GM12891 (cell line): ENCODE data around the gene TEC.
A peak's percentile ranks its signal among the peaks of the same experiment; 100 is the strongest.

Experiments
- DNase-seq: peaks from one replicate; pipeline ENCODE4 v3.0.0; 2011; ENCODE audit warnings: low spot score; ENCODE audit not compliant: insufficient read length
- FAIRE-seq: peaks from 2 replicates; lab custom pipeline; 2011; peaks lifted over from hg19 to GRCh38; lab: Jason Lieb, UNC
- PAX5 ChIP-seq: IDR thresholded peaks from 2 replicates; pipeline ENCODE4 v1.6.1; 2011; ENCODE audit warnings: low read length, moderate library complexity, mild to moderate bottlenecking; ENCODE audit not compliant: insufficient read depth, severe bottlenecking
- POLR2A ChIP-seq: IDR thresholded peaks from 2 replicates; pipeline ENCODE4 v1.6.1; 2011; ENCODE audit warnings: low read depth, low read length, control low read depth
- POLR2AphosphoS5 ChIP-seq: IDR thresholded peaks from 2 replicates; pipeline ENCODE4 v1.6.1; 2011; ENCODE audit warnings: low read depth, low read length, control low read depth
- POU2F2 ChIP-seq: IDR thresholded peaks from 2 replicates; pipeline ENCODE4 v1.6.1; 2011; ENCODE audit warnings: low read depth, mild to moderate bottlenecking, control low read depth, low read length, moderate library complexity
- SPI1 ChIP-seq: IDR thresholded peaks from 2 replicates; pipeline ENCODE4 v1.6.1; 2011; ENCODE audit warnings: low read depth, low read length, control low read depth
- TAF1 ChIP-seq: IDR thresholded peaks from 2 replicates; pipeline ENCODE4 v1.6.1; 2011; ENCODE audit warnings: low read depth, low read length, control low read depth

TEC gene

DNA sequence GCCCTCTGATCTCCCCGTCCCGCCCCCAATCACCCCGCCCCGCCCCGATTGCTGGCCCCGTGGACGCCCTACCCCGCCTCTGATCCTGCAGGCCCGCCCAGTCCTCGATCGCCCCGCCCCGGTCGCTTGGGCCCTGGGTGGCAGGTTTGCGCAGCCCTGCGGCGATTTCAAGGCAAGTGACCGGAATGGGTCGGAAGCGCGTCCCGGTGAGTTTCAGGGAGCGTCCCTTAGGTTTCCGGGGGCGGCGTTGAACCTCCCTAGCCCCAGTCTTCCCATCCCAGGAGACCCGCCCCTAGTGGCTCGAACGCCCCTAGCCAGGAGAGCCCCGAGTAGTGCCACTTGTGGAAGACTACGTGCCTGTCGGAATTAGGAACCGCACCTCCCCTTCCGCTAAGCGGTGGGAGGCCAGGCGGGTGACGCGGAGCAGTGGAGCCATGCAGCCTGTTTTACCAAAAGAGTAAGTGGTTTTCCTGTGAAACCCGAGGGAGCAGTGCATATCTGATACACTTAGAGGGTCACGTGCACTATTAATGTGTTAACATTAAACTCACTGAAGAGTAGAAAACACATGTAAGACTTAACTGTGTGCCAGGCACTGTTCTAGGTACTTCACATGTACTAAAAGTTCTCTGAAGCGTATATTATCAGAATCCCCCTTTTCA lies 354 bp upstream of the TEC start:
- peak; percentile 89 for DNase-seq
- peak; percentile 96 for FAIRE-seq

GRCh38 chr4:48267574-48267973 lies 2.1 kb downstream of the TEC start:
- DNase-seq, result no peak

More for the DNA sequence above, 354 bp upstream of the TEC start:
- TF ChIP-seq TAF1 (no peak; the same call in none of the 2 replicates), POLR2AphosphoS5 (no peak; the same call in 1 of the 2 replicates), POLR2A (no peak; the same call in 1 of the 2 replicates), POU2F2 (peak; percentile 87), PAX5 (no peak)

DNA sequence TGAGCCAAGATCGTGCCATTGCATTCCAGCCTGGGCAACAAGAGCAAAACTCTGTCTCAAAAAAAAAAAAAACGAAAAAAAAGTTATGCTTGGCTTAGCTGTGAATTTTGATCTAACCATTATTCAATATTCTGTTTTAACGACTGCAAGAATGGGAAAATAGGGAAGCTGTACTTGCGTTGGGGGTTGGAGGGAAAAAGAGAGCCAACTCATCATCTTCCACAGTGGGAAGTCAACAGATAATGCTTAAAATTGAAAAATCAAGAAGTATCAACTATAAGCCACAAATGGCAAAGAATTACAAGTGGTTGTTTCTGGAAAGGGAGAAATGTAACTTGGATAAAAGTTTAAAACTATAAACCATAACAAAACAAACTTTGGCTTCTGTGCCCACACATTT lies 2.9 kb downstream of the TEC start:
- TF ChIP-seq PAX5, result no peak
- TF ChIP-seq TAF1, result no peak
- no peak for TF ChIP-seq POLR2A
- no peak for TF ChIP-seq POLR2AphosphoS5
- no peak for TF ChIP-seq SPI1
- TF ChIP-seq POU2F2, result no peak
- no peak for FAIRE-seq
- no peak for DNase-seq

More at GRCh38 chr4:48267574-48267973, 2.1 kb downstream of the TEC start:
- FAIRE-seq, result no peak
- TF ChIP-seq SPI1, result no peak
- no peak for TF ChIP-seq POLR2A
- TF ChIP-seq POLR2AphosphoS5, result no peak

- FAIRE-seq (peak; percentile 72), DNase-seq (no peak)
- TF ChIP-seq POLR2A (no peak), POLR2AphosphoS5 (no peak), POU2F2 (no peak), SPI1 (no peak), PAX5 (no peak), TAF1 (no peak)
These were observed 6.7 kb downstream of the TEC start for GRCh38 chr4:48262926-48263325.

GRCh38 chr4:48262484-48262883 lies 7.2 kb downstream of the TEC start:
- no peak for TF ChIP-seq POU2F2
- no peak for TF ChIP-seq TAF1
- no peak for TF ChIP-seq PAX5
- TF ChIP-seq POLR2A, result no peak
- TF ChIP-seq SPI1, result no peak
- TF ChIP-seq POLR2AphosphoS5, result no peak
- DNase-seq (no peak), FAIRE-seq (no peak)

- DNase-seq (no peak), FAIRE-seq (peak; percentile 64)
- TF ChIP-seq SPI1 (no peak), POU2F2 (no peak), TAF1 (no peak), PAX5 (no peak), POLR2AphosphoS5 (no peak), POLR2A (no peak)
These were observed 8.4 kb downstream of the TEC start for GRCh38 chr4:48261281-48261680.

GRCh38 chr4:48259748-48260147 lies 9.9 kb downstream of the TEC start:
- TF ChIP-seq SPI1 (no peak), POLR2AphosphoS5 (no peak), POLR2A (no peak), TAF1 (no peak)
- FAIRE-seq (peak; percentile 45), DNase-seq (no peak)

GRCh38 chr4:48258845-48259397 lies 10.7 kb downstream of the TEC start:
- DNase-seq (no peak), FAIRE-seq (no peak)
- TF ChIP-seq POLR2AphosphoS5 (no peak), SPI1 (no peak), PAX5 (no peak), POU2F2 (no peak), POLR2A (no peak), TAF1 (no peak)

- no peak for DNase-seq
- peak; percentile 76 for FAIRE-seq
- TF ChIP-seq POLR2A, result no peak
- TF ChIP-seq TAF1, result no peak
- TF ChIP-seq POU2F2, result no peak
- no peak for TF ChIP-seq SPI1
- TF ChIP-seq POLR2AphosphoS5, result no peak
- TF ChIP-seq PAX5, result no peak
These were observed 13.7 kb downstream of the TEC start for GRCh38 chr4:48255959-48256342.

DNA sequence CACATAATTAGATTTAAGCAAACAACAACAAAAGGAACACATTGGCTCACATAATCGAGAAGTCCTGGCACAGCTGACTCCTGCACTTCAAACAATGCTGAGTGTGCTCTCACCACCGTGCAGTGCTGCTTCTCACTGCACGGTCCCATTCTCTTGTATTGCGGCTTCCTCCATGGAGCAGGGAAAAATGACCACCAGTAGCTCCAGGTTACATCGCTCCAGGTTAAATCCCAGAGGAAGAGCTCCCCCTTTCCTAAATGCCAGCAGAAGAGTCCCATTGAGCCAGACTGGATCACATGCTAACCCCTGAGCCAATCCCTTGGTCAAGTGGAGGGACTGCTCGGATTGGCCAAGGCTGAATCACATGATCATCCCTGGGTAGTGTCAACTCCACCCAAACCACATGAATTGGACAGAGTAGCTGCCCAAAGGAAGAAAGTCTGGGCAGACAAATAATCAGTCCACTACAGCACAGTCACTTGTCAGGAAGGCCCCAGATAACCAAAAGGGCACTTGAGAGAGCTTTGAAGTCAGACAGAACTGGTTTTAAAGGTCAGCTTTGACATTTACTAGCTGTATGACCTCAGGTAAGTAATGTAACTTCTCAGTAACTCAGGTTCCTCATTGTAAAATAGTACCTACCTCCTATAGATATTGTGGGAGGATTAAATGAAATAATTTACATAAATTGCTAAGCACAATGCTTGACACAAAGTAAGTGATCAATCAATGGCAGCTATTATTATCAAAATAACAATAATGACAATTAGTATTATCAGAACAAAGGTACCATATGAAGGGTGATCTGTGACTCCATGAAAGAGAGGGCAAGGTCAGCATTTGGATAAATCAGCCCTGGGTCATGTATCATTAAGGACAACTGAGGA lies 14.3 kb downstream of the TEC start:
- TF ChIP-seq POLR2AphosphoS5 (no peak), PAX5 (no peak), POLR2A (no peak), POU2F2 (no peak), SPI1 (no peak), TAF1 (no peak)
- FAIRE-seq (no peak), DNase-seq (no peak)
